ENCODE measurements around the gene GPR161. TPM values are rescaled to one million over a fixed set of nuclear protein-coding genes. Genes with fewer than 3 reads are reported as not detected.
"Not testable (repeated sequence)": the region's sequence is repeated elsewhere in the genome, so short reads cannot be mapped to it uniquely, and the experiment has no call there.

The GPR161 gene
- polyA plus RNA-seq, 1 donor (not counting 4 experiments of a cell fraction or from before 2014, with no cell fraction given), result 7.8 TPM

DNA sequence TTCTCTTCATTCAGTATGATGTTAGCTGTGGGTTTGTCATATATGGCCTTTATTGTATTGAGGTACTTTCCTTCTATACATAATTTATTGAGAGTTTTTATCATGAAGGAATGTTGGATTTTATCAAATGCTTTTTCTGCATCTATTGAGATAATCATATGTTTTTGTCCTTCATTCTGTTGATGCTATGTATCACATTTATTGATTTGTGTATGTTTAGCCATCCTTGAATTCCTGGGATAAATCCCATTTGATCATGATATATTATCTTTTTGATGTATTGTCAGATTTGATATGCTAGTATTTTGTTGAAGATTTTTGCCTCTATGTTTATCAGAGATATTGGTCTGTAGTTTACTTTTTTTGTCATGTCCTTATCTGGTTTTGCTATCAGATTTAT lies 20.9 kb upstream of the GPR161 start:
- H3K27me3 ChIP-seq (ENCODE audit: control insufficient read depth, extremely low read depth, insufficient read depth, low read length), result no peaks in the 10 kb centered on the region
- no peak for FAIRE-seq
- no peak overlapping the region for H3K4me3 ChIP-seq (ENCODE audit: control insufficient read depth in 2 of 3, extremely low read depth in 1 of 3, insufficient read depth in 2 of 3, low read depth in 1 of 3, low read length in 3 of 3)
- no peak overlapping the region for H3K9ac ChIP-seq (ENCODE audit: control insufficient read depth, extremely low read depth, insufficient read depth, low read length)
- TF ChIP-seq, protein P1, sequence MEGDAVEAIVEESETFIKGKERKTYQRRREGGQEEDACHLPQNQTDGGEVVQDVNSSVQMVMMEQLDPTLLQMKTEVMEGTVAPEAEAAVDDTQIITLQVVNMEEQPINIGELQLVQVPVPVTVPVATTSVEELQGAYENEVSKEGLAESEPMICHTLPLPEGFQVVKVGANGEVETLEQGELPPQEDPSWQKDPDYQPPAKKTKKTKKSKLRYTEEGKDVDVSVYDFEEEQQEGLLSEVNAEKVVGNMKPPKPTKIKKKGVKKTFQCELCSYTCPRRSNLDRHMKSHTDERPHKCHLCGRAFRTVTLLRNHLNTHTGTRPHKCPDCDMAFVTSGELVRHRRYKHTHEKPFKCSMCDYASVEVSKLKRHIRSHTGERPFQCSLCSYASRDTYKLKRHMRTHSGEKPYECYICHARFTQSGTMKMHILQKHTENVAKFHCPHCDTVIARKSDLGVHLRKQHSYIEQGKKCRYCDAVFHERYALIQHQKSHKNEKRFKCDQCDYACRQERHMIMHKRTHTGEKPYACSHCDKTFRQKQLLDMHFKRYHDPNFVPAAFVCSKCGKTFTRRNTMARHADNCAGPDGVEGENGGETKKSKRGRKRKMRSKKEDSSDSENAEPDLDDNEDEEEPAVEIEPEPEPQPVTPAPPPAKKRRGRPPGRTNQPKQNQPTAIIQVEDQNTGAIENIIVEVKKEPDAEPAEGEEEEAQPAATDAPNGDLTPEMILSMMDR (optimal IDR thresholded peaks at IDR 0.05 in 1 of 3, IDR thresholded peaks at IDR 0.05 in 1 of 3, conservative IDR thresholded peaks at IDR 0.05 in 1 of 3; ENCODE audit: extremely low read depth in 1 of 3, insufficient read depth in 2 of 3, low read length in 3 of 3), result no peak
- no peak for TF ChIP-seq EZH2 (IDR thresholded peaks at IDR 0.05; ENCODE audit: low read length)
- H3K79me2 ChIP-seq (ENCODE audit: control insufficient read depth, insufficient read depth, low read length), result no peaks in the 10 kb centered on the region
- no peaks in the 10 kb centered on the region for H3K36me3 ChIP-seq (ENCODE audit: control insufficient read depth in 2 of 2, extremely low read depth in 1 of 2, insufficient read depth in 2 of 2, low read length in 2 of 2)
- dilution Hi-C loops (cut with MboI; ENCODE audit: extremely low pct_ligation_motif_present, low sequenced_read_pairs), result no loop called here
- no peak for DNase-seq (ENCODE audit: low read depth, low spot score)
- H2AFZ ChIP-seq (ENCODE audit: control insufficient read depth, low read length), result no peak overlapping the region
- H4K20me1 ChIP-seq (ENCODE audit: control insufficient read depth, extremely low read depth, insufficient read depth, low read length), result no peaks in the 10 kb centered on the region
- H3K9me3 ChIP-seq (ENCODE audit: control insufficient read depth, low read depth, low read length), result no peaks in the 10 kb centered on the region
- H3K27ac ChIP-seq (ENCODE audit: control insufficient read depth, insufficient read depth, low read length), result no peak overlapping the region
- no peaks in the 10 kb centered on the region for H3K4me1 ChIP-seq (ENCODE audit: control insufficient read depth, extremely low read depth, insufficient read depth, low read length)
- no peak overlapping the region for H3K4me2 ChIP-seq (ENCODE audit: control insufficient read depth, extremely low read depth, insufficient read depth, low read depth, low read length)
- no peaks in the 10 kb centered on the region for H3K9me1 ChIP-seq (ENCODE audit: control insufficient read depth, extremely low read depth, insufficient read depth, low read length)

DNA sequence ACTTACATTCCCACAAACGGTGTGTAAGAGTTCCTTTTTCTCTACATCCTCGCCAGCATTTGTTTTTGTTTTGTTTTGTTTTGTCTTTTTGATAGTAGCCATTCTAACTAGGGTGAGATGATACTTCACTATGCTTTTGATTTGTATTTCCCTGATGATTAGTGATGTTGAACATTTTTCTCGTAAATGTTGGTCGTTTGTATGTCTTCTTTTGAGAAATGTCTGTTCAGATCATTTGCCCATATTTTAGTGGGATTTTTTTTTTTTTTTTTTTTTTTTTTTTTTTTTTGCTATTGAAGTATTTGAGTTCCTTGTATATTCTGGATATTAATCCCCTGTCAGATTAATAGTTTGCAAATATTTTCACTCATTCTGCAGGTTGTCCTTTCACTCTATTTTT lies 19.2 kb upstream of the GPR161 start:
- TF ChIP-seq, protein P1 (optimal IDR thresholded peaks at IDR 0.05 in 1 of 3, IDR thresholded peaks at IDR 0.05 in 1 of 3, conservative IDR thresholded peaks at IDR 0.05 in 1 of 3; ENCODE audit: extremely low read depth in 1 of 3, insufficient read depth in 2 of 3, low read length in 3 of 3), result no peak
- TF ChIP-seq EZH2 (IDR thresholded peaks at IDR 0.05; ENCODE audit: low read length), result no peak
- DNase-seq (ENCODE audit: low read depth, low spot score) (no peak), FAIRE-seq (no peak)
- Histone ChIP-seq H4K20me1 (ENCODE audit: control insufficient read depth, extremely low read depth, insufficient read depth, low read length) (no peaks in the 10 kb centered on the region), H3K9me3 (ENCODE audit: control insufficient read depth, low read depth, low read length) (no peaks in the 10 kb centered on the region), H3K27me3 (ENCODE audit: control insufficient read depth, extremely low read depth, insufficient read depth, low read length) (no peaks in the 10 kb centered on the region), H2AFZ (ENCODE audit: control insufficient read depth, low read length) (no peak overlapping the region), H3K27ac (ENCODE audit: control insufficient read depth, insufficient read depth, low read length) (no peak overlapping the region), H3K4me3 (ENCODE audit: control insufficient read depth in 2 of 3, extremely low read depth in 1 of 3, insufficient read depth in 2 of 3, low read depth in 1 of 3, low read length in 3 of 3) (no peak overlapping the region), H3K4me1 (ENCODE audit: control insufficient read depth, extremely low read depth, insufficient read depth, low read length) (no peaks in the 10 kb centered on the region), H3K9ac (ENCODE audit: control insufficient read depth, extremely low read depth, insufficient read depth, low read length) (no peak overlapping the region), H3K9me1 (ENCODE audit: control insufficient read depth, extremely low read depth, insufficient read depth, low read length) (no peaks in the 10 kb centered on the region), H3K36me3 (ENCODE audit: control insufficient read depth in 2 of 2, extremely low read depth in 1 of 2, insufficient read depth in 2 of 2, low read length in 2 of 2) (no peaks in the 10 kb centered on the region), H3K4me2 (ENCODE audit: control insufficient read depth, extremely low read depth, insufficient read depth, low read depth, low read length) (no peak overlapping the region), H3K79me2 (ENCODE audit: control insufficient read depth, insufficient read depth, low read length) (no peaks in the 10 kb centered on the region)
- dilution Hi-C loops (cut with MboI; ENCODE audit: extremely low pct_ligation_motif_present, low sequenced_read_pairs), result no loop called here

DNA sequence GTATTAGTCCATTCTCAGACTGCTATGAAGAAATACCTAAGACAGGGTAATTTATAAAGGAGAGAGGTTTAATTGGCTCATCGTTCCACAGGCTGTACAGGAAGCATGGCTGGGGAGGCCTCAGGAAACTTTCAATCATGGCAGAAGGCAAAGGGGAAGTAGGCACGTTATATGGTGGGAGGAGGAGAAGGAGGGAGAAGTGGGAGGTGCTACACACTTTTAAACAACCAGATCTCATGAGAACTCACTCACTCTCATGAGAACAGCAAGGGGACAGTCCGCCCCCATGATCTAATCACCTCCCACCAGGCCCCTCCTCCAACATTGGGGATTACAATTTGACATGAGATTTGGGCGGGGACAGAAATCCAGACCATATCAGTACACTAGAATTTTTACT lies 18.0 kb upstream of the GPR161 start:
- DNase-seq (ENCODE audit: low read depth, low spot score); H4K20me1 ChIP-seq (ENCODE audit: control insufficient read depth, extremely low read depth, insufficient read depth, low read length); H3K4me3 ChIP-seq (ENCODE audit: control insufficient read depth in 2 of 3, extremely low read depth in 1 of 3, insufficient read depth in 2 of 3, low read depth in 1 of 3, low read length in 3 of 3); H3K36me3 ChIP-seq (ENCODE audit: control insufficient read depth in 2 of 2, extremely low read depth in 1 of 2, insufficient read depth in 2 of 2, low read length in 2 of 2); H3K9me1 ChIP-seq (ENCODE audit: control insufficient read depth, extremely low read depth, insufficient read depth, low read length); H3K27ac ChIP-seq (ENCODE audit: control insufficient read depth, insufficient read depth, low read length); H3K27me3 ChIP-seq (ENCODE audit: control insufficient read depth, extremely low read depth, insufficient read depth, low read length); H2AFZ ChIP-seq (ENCODE audit: control insufficient read depth, low read length); H3K9ac ChIP-seq (ENCODE audit: control insufficient read depth, extremely low read depth, insufficient read depth, low read length); dilution Hi-C loops (cut with MboI; ENCODE audit: extremely low pct_ligation_motif_present, low sequenced_read_pairs); FAIRE-seq; H3K79me2 ChIP-seq (ENCODE audit: control insufficient read depth, insufficient read depth, low read length); H3K9me3 ChIP-seq (ENCODE audit: control insufficient read depth, low read depth, low read length); H3K4me1 ChIP-seq (ENCODE audit: control insufficient read depth, extremely low read depth, insufficient read depth, low read length); H3K4me2 ChIP-seq (ENCODE audit: control insufficient read depth, extremely low read depth, insufficient read depth, low read depth, low read length): not testable (repeated sequence)
